GM19351 (cell line): ENCODE data around the gene NT5M.
"Not testable (repeated sequence)": the region's sequence is repeated elsewhere in the genome, so short reads cannot be mapped to it uniquely, and the experiment has no call there.

ENCODE experiments used
- ATAC-seq: cut with Tn5 transposase; IDR thresholded peaks from one replicate; pipeline ENCODE4 v1.9.1; 2021; ENCODE audit warnings: mild to moderate bottlenecking, moderate library complexity; ENCODE audit not compliant: unreplicated experiment

The NT5M gene

DNA sequence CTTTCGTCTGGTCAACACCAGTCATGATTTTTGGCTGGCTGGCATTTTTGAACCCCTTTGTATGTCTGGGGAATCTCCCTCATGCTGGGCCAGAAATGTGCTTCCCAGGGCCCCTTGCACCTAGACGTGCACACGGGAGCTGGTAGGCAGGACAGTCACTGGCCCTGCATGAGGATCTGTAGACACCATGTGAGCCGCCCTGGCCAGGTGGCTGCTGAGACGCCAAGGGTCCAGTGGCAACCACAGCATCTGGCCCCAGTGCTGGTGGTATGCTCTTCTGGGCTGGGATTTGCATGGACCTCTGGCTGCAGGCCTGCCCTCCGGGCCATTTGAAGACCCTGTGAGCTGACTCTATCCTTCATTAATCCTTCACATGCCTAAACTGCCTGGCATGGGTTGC, 67.5 kb downstream of the NT5M start:
- no peak for ATAC-seq

GRCh38 chr17:17372856-17373520, 69.8 kb downstream of the NT5M start:
- no peak for ATAC-seq

DNA sequence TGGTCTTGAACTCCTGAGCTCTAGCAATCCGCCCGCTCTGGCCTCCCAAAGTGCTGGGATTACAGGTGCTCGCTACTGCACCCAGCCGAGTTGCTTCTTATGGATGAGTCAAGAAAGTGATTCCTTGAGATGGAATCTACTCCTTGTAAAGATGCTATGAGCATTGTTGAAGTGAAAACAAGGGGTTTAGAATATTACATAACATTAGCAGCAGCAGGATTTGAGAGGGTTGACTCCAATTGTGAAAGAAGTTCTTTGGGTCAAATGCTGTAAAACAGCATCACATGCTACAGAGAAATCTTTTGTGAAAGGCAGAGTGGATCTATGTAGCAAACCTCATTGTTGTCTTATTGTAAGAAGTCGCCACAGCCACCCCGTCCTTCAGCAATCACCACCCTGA, 72.7 kb downstream of the NT5M start:
- ATAC-seq = no peak

DNA sequence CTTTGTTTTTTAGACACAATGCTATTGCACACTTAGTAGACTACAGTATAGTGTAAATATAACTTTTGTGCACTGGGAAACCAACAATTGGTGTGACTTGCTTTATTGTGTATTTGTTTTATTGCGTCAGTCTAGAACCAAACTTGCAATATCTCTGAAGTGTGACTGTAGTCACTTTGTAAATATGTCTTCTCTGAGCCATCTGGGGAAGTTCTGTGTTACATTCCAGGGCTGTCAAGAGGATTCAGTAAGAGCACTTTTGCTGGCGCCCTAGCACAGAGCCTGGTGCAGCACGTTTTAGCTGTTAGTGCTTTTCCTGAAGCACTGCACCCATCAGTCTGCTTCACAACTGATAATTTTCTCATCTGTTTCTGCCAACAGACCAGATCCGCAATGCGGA, 73.2 kb downstream of the NT5M start:
- ATAC-seq = no peak

DNA sequence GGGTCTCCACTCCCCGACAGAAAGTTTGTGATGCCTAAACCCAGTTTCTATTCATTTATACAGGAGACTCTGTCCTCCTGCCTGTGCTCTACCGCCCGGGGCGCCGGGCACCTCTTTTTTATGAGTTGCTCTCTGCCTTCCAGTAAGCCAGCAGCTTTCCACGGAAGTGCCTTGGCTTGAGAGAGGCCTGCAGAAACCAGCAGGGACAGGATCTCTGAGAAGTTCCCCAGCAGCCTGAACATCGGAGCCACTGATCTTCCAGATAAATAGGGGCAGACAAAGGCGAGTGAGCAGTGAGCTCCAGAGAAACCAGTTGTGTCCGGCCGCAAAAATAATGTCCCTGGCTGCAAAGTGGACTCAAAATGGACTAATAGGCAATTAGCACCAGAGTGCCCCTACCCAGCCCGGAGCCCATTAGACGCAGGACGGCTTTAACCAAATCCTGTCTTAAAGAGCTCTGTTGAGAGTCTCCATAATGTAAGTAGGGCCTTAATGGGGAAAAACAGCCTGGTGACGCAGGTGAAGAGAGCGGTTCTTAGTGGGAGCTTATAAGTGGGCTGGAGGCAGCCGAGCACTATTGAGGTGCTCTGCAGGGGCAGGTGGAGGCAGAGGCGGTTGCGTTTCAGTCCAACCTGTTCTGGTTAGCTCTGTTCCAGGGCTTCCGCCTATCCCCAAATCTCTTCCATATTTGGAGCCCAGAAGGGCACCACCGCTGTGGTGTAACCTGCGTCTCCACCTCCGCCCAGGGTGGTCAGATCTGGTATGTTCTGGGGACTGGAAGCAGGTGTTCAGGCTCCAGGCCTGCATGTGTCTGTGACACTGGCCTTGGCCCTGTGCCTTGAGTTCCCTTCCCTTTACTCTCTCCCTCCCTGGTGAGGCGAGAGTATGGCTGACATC, 74.1 kb downstream of the NT5M start:
- no peak for ATAC-seq

GRCh38 chr17:17379197-17379991, 76.2 kb downstream of the NT5M start:
- ATAC-seq = no peak

GRCh38 chr17:17380145-17380925, 77.2 kb downstream of the NT5M start:
- no peak for ATAC-seq

- ATAC-seq = no peak
These were observed 78.4 kb downstream of the NT5M start for GRCh38 chr17:17381446-17382064.

DNA sequence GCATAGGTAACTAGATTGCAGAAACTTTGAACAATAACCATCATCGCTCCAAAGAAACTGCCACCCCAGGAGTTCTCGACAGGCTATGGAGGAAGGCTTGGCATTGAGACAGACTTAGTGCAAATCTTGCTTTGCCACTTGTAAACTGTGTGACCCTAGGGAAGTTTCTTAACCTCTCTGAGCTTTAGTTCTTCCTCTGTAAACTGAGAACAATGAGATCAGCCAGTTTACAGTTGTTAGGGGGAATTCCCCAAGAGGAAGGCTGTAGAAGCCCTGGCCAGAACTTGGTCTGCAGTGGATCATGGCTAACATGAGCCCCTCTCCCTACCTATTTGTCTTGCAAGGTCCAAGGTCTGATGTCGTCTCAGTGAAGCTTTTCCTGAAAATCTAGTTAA, 78.9 kb downstream of the NT5M start:
- no peak for ATAC-seq

DNA sequence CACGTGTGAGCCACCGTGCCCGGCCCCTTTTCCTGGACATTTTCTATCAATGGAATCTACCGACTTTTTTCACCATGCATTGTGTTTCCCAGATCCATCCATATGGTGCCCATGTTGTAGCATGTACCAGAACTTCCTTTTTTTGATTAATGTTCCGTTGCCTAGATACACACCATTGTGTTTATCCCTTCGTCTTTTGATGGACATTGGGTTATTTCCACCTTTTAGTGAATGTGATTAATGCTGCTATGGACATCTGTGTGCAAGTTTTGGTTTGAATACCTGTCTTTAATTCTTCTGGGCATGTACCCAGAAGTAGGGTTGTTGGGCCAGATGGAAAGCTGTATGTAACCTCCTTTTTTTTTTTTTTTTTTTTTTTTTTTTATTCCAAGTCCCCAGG, 79.8 kb downstream of the NT5M start:
- no peak for ATAC-seq

- not testable (repeated sequence) for ATAC-seq
These were observed 80.5 kb downstream of the NT5M start for GRCh38 chr17:17383431-17384290.

- no peak for ATAC-seq
These were observed 81.1 kb downstream of the NT5M start for GRCh38 chr17:17384291-17384615.

GRCh38 chr17:17384961-17385360, 81.8 kb downstream of the NT5M start:
- ATAC-seq = no peak

- no peak for ATAC-seq
These were observed 82.3 kb downstream of the NT5M start for GRCh38 chr17:17385491-17385890.

DNA sequence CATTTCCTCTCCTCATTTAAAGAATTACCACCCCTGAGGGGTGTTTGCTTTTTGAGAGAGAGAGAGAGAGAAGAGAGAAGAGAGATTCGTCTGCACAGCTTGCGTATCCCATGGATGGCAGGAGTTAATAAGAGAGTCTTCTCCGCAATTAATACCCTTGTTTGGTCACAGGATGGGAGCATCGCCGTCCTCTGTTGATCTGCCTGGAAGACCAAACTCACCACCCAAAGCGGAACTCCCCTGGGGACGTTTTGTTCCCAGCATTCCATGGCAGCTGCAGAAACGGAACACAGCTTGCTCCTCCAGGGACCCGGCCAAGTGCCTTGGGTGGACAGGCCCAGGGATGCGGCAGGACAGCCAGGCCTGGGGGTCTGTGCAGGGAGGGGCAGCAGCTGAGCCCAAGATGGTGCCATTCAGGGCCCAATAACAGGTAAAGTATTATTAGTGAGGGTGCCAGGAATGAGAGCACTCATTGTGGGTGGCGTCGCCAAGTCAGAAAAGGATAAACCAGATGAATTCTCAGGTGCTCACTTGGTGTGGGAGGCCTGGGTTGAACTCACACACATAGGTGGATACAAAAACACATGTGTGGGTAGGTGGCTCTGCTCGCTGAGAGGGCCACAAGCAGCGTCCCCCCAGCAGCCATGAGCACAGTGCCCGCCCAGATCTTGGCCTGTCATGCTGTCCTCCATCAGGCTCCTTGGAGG, 83.1 kb downstream of the NT5M start:
- no peak for ATAC-seq

DNA sequence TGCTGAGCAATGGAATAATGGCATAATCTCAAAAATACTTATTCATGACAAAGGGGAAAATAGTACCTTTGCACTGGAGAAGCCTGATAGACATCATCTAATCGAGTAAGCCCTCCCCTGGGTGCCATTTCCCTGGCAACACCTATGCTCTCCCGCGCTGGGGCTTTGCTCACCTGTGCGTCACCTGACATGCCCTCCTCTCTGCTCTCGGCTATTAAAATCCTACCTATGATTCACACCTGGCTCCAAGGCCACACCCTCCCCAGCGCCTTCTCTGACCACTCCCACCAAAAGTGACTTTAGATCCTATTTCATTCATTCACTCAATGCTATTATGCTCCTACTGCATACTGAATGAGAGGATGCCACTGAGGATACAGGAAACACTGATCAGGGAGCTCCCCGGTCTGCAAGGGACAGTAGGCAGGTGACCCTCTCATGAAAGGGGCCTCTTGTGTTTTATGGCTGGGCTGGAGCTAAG, 83.9 kb downstream of the NT5M start:
- no peak for ATAC-seq

- ATAC-seq = no peak
These were observed 84.6 kb downstream of the NT5M start for GRCh38 chr17:17387498-17388362.
